HepG2 (cell line): ENCODE results near the gene CYLD. TPM values are rescaled to one million over a fixed set of nuclear protein-coding genes. Genes with fewer than 3 reads are reported as not detected.

Experiments
- BATF2 ChIP-seq: sonication (generic); formaldehyde crosslinking; IDR thresholded peaks from 2 replicates; pipeline ENCODE4 v1.8.0; 2022; ENCODE audit warnings: mild to moderate bottlenecking, missing genetic modification reagents, moderate library complexity
- CBX5 ChIP-seq: sonication (generic); formaldehyde crosslinking; IDR thresholded peaks from 2 replicates; pipeline ENCODE4 v1.4.0; 2020; ENCODE audit warnings: missing genetic modification reagents, borderline replicate concordance
- CREM ChIP-seq, 2 experiments: sonication (generic) in 1 of 2; formaldehyde crosslinking in 1 of 2; IDR thresholded peaks; 2 replicates each; pipeline versions ENCODE4 v1.4.0 to v1.6.1; 2016 to 2020; ENCODE audit warnings: antibody characterized with exemption in 1 of 2, mild to moderate bottlenecking in 1 of 2, missing genetic modification reagents in 1 of 2
- HDAC6 ChIP-seq: fragments of 200-600 bp; sonication (generic); IDR thresholded peaks from 2 replicates; pipeline ENCODE4 v1.7.0; 2017; ENCODE audit warnings: mild to moderate bottlenecking, antibody characterized with exemption, low read length, low read depth
- IKZF5 ChIP-seq: IDR thresholded peaks from 2 replicates; pipeline ENCODE4 v1.6.1; 2018; ENCODE audit warnings: missing genetic modification reagents, mild to moderate bottlenecking, missing compliant biosample characterization
- JDP2 ChIP-seq: sonication (generic); formaldehyde crosslinking; IDR thresholded peaks from 2 replicates; pipeline ENCODE4 v1.8.1; 2022; ENCODE audit warnings: missing genetic modification reagents, borderline replicate concordance
- MAF1 ChIP-seq: sonication (generic); formaldehyde crosslinking; IDR thresholded peaks from 2 replicates; pipeline ENCODE4 v1.5.0; 2020; ENCODE audit warnings: missing genetic modification reagents, borderline replicate concordance
- MAFK ChIP-seq, 2 experiments: IDR thresholded peaks in 1 of 2; conservative IDR thresholded peaks in 1 of 2; 2 replicates each; pipeline ENCODE4 v1.6.1; 2011; ENCODE audit warnings: improper control_type of control experiment in 2 of 2, low read length in 2 of 2
- MYNN ChIP-seq: sonication (generic); formaldehyde crosslinking; IDR thresholded peaks from 2 replicates; pipeline ENCODE4 v1.4.0; 2020; ENCODE audit warnings: mild to moderate bottlenecking, low read depth, missing genetic modification reagents
- NFIB ChIP-seq: sonication (generic); formaldehyde crosslinking; IDR thresholded peaks from 2 replicates; pipeline ENCODE4 v1.9.0; 2021; ENCODE audit warnings: missing genetic modification reagents, mild to moderate bottlenecking, borderline replicate concordance
- PAF1 ChIP-seq: IDR thresholded peaks from 2 replicates; pipeline ENCODE4 v1.6.1; 2016; ENCODE audit warnings: missing genetic modification reagents, missing compliant biosample characterization
- PCBP1 ChIP-seq: fragments of 200-400 bp; formaldehyde crosslinking; IDR thresholded peaks from 2 replicates; pipeline ENCODE4 v1.6.1; 2017; ENCODE audit warnings: mild to moderate bottlenecking, low read depth, low read length, borderline replicate concordance
- POLR2G ChIP-seq: fragments of 200-400 bp; formaldehyde crosslinking; IDR thresholded peaks from 2 replicates; pipeline ENCODE4 v1.6.1; 2018; ENCODE audit warnings: mild to moderate bottlenecking, low read depth, low read length, moderate library complexity
- SRY ChIP-seq: sonication (generic); formaldehyde crosslinking; IDR thresholded peaks from 2 replicates; pipeline ENCODE4 v1.8.0; 2022; ENCODE audit warnings: mild to moderate bottlenecking, missing genetic modification reagents
- SSRP1 ChIP-seq: IDR thresholded peaks from 2 replicates; pipeline ENCODE4 v1.6.1; 2016; ENCODE audit warnings: control low read depth
- TEAD3 ChIP-seq: optimal IDR thresholded peaks from 2 replicates; pipeline ENCODE3; 2016; ENCODE audit warnings: borderline replicate concordance
- TGIF2 ChIP-seq: IDR thresholded peaks from 2 replicates; pipeline ENCODE4 v1.6.1; 2016; ENCODE audit warnings: control low read depth, missing compliant biosample characterization
- XBP1 ChIP-seq: sonication (generic); formaldehyde crosslinking; IDR thresholded peaks from 2 replicates; pipeline ENCODE4 v1.5.0; 2020; ENCODE audit warnings: missing genetic modification reagents
- ZBTB37 ChIP-seq: sonication (generic); formaldehyde crosslinking; IDR thresholded peaks from 2 replicates; pipeline ENCODE4 v1.4.0; 2020; ENCODE audit warnings: mild to moderate bottlenecking, missing genetic modification reagents
- ZBTB8A ChIP-seq: sonication (generic); formaldehyde crosslinking; IDR thresholded peaks from 2 replicates; pipeline ENCODE4 v1.4.0; 2020; ENCODE audit warnings: mild to moderate bottlenecking, low read depth, missing genetic modification reagents, borderline replicate concordance
- ZKSCAN8 ChIP-seq: IDR thresholded peaks from 2 replicates; pipeline ENCODE4 v1.6.1; 2016; ENCODE audit warnings: borderline replicate concordance, missing genetic modification reagents, missing compliant biosample characterization
- ZNF329 ChIP-seq: sonication (generic); formaldehyde crosslinking; IDR thresholded peaks from 2 replicates; pipeline ENCODE4 v1.9.0; 2021; ENCODE audit warnings: low read depth, mild to moderate bottlenecking, missing genetic modification reagents
- ZNF451 ChIP-seq: sonication (generic); formaldehyde crosslinking; IDR thresholded peaks from 2 replicates; pipeline ENCODE4 v1.5.0; 2020; ENCODE audit warnings: mild to moderate bottlenecking, missing genetic modification reagents
- ZNF547 ChIP-seq: sonication (generic); formaldehyde crosslinking; IDR thresholded peaks from 2 replicates; pipeline ENCODE4 v1.5.1; 2020; ENCODE audit warnings: mild to moderate bottlenecking, missing genetic modification reagents
- ZNF629 ChIP-seq: sonication (generic); formaldehyde crosslinking; conservative IDR thresholded peaks from 2 replicates; pipeline ENCODE4 v1.5.0; 2020; ENCODE audit warnings: missing genetic modification reagents
- ZNF674 ChIP-seq: sonication (generic); formaldehyde crosslinking; IDR thresholded peaks from 2 replicates; pipeline ENCODE4 v1.5.0; 2020; ENCODE audit warnings: low read depth, mild to moderate bottlenecking, missing genetic modification reagents
- ZNF720 ChIP-seq: sonication (generic); formaldehyde crosslinking; IDR thresholded peaks from 2 replicates; pipeline ENCODE4 v1.4.0; 2020; ENCODE audit warnings: missing genetic modification reagents
- ZNF83 ChIP-seq: sonication (generic); formaldehyde crosslinking; IDR thresholded peaks from 2 replicates; pipeline ENCODE4 v1.4.0; 2020; ENCODE audit warnings: missing genetic modification reagents, mild to moderate bottlenecking, borderline replicate concordance
- ZSCAN21 ChIP-seq: sonication (generic); formaldehyde crosslinking; IDR thresholded peaks from 2 replicates; pipeline ENCODE4 v1.8.0; 2022; ENCODE audit warnings: mild to moderate bottlenecking, missing genetic modification reagents, moderate library complexity, borderline replicate concordance
- ZSCAN25 ChIP-seq: sonication (generic); formaldehyde crosslinking; IDR thresholded peaks from 2 replicates; pipeline ENCODE4 v1.8.0; 2022; ENCODE audit warnings: mild to moderate bottlenecking, missing genetic modification reagents
- polyA plus RNA-seq, 8 experiments: library from polyadenylated mRNA; depleted of rRNA in 3 of 8; stranded (reverse) in 7 of 8; unstranded in 1 of 8; fragments of >200 nt; fragmentation: Illumina TruSeq in 4 of 8; extraction: Trizol in 4 of 8; gene quantifications; 2 replicates each; pipeline versions ENCODE4 v1.2.1 to v1.2.3, GENCODE V29; 2011 to 2016; ENCODE audit warnings: low read depth in 4 of 8, missing spikeins in 1 of 8, mixed read lengths in 1 of 8; ENCODE audit not compliant: insufficient read depth in 1 of 8
- total RNA-seq, 5 experiments: library from RNA; depleted of rRNA; stranded (reverse); fragments of >200 nt; fragmentation: Illumina TruSeq; extraction: Trizol; gene quantifications; 2 replicates each; pipeline ENCODE4 v1.2.3, GENCODE V29; 2016; ENCODE audit warnings: low read depth in 1 of 5

Gene CYLD
- total and polyA plus RNA-seq, 2 of the 13 experiments (the other 11 are each of a cell fraction or from before 2014, with no cell fraction given): 6.1 to 11.4 TPM

- TF ChIP-seq CREM (IDR thresholded peaks at IDR 0.05) (peak; percentile 62; the same call in 1 of the 2 replicates), CREM (CRISPR knock-in tag; IDR thresholded peaks at IDR 0.05) (no peak), MYNN (no peak), BATF2 (CRISPR knock-in tag) (no peak), ZBTB37 (CRISPR knock-in tag) (no peak; the same call in 1 of the 2 replicates), ZSCAN25 (CRISPR knock-in tag) (0 out of 2 replicates have a peak, but pooled peaks have one; percentile 28), ZKSCAN8 (0 out of 2 replicates have a peak, but pooled peaks have one; percentile 37), MAF1 (CRISPR knock-in tag) (no peak), ZNF329 (CRISPR knock-in tag) (no peak), SRY (CRISPR knock-in tag) (no peak), ZNF674 (CRISPR knock-in tag) (no peak), PCBP1 (no peak), JDP2 (CRISPR knock-in tag) (no peak), ZSCAN21 (CRISPR knock-in tag) (peak; percentile 48; the same call in 1 of the 2 replicates), ZNF547 (CRISPR knock-in tag) (no peak), TGIF2 (CRISPR knock-in tag) (no peak), NFIB (CRISPR knock-in tag) (no peak), CBX5 (no peak), XBP1 (CRISPR knock-in tag) (no peak), ZNF83 (CRISPR knock-in tag) (no peak), IKZF5 (no peak), PAF1 (CRISPR knock-in tag) (no peak), ZNF629 (CRISPR knock-in tag) (no peak), HDAC6 (no peak), ZBTB8A (CRISPR knock-in tag) (peak; percentile 38; the same call in 1 of the 2 replicates), ZNF720 (CRISPR knock-in tag) (no peak), MAFK (conservative IDR thresholded peaks at IDR 0.05 in 1 of 2, IDR thresholded peaks at IDR 0.05 in 1 of 2; ENCODE audit: low read length in 2 of 2) (no peak), ZNF451 (CRISPR knock-in tag) (no peak), SSRP1 (CRISPR knock-in tag) (no peak), POLR2G (peak; percentile 54; the same call in 1 of the 2 replicates), TEAD3 (CRISPR knock-in tag) (peak; percentile 95)
Measured at GRCh38 chr16:50804290-50804907, 62.5 kb downstream of the CYLD start (continued).
